ENCODE results near the gene IRX6. TPM values are rescaled to one million over a fixed set of nuclear protein-coding genes. Genes with fewer than 3 reads are reported as not detected.

IRX6 gene
- total RNA-seq, 1 experiment from 2014 or later, result not detected

- POLR2A ChIA-PET (ENCODE audit: unreplicated experiment), result no interaction called here
- no peaks in the 10 kb centered on the region for H4K20me1 ChIP-seq (ENCODE audit: insufficient read depth)
- intact Hi-C loops (cut with micrococcal nuclease; ENCODE audit: unreplicated experiment), result no loop called here
- H3F3A ChIP-seq (ENCODE audit: insufficient read depth, low read depth), result no peaks in the 10 kb centered on the region
- no TSS peak for BruUV-seq (replicated peaks)
- H3K36me3 ChIP-seq (ENCODE audit: low read depth), result no peaks in the 10 kb centered on the region
- DNase-seq, result no peak
- H3K79me2 ChIP-seq (ENCODE audit: low read depth), result no peaks in the 10 kb centered on the region
- no peaks in the 10 kb centered on the region for H3K27me3 ChIP-seq (ENCODE audit: insufficient read depth, low read depth)
- no peaks in the 10 kb centered on the region for H3K9me3 ChIP-seq (ENCODE audit: insufficient read depth, low read depth)
- H2AFZ ChIP-seq, result no peak overlapping the region
- no peak for TF ChIP-seq CTCF (conservative IDR thresholded peaks at IDR 0.05)
- TF ChIP-seq EZH2 (IDR thresholded peaks at IDR 0.05; ENCODE audit: low read depth), result no peak
- H3K4me2 ChIP-seq, result no peak overlapping the region
- no peak overlapping the region for H3K4me3 ChIP-seq
- CTCF ChIA-PET, result no interaction called here
- H3K27ac ChIP-seq, result no peak overlapping the region
- H3K9me2 ChIP-seq (ENCODE audit: insufficient read depth), result no peaks in the 10 kb centered on the region
- no peaks in the 10 kb centered on the region for H3K4me1 ChIP-seq (replicated peaks; ENCODE audit: insufficient read depth)
Observed at GRCh38 chr16:55359946-55360345, 35.9 kb downstream of the IRX6 start.

- no peaks in the 10 kb centered on the region for H3K27me3 ChIP-seq (ENCODE audit: insufficient read depth, low read depth)
- H3F3A ChIP-seq (ENCODE audit: insufficient read depth, low read depth), result no peaks in the 10 kb centered on the region
- H3K36me3 ChIP-seq (ENCODE audit: low read depth), result no peaks in the 10 kb centered on the region
- no peak overlapping the region for H2AFZ ChIP-seq
- no peak for TF ChIP-seq EZH2 (IDR thresholded peaks at IDR 0.05; ENCODE audit: low read depth)
- no peak for TF ChIP-seq CTCF (conservative IDR thresholded peaks at IDR 0.05)
- H3K27ac ChIP-seq, result no peak overlapping the region
- CTCF ChIA-PET, result no interaction called here
- H3K9me2 ChIP-seq (ENCODE audit: insufficient read depth), result no peaks in the 10 kb centered on the region
- H3K9me3 ChIP-seq (ENCODE audit: insufficient read depth, low read depth), result no peaks in the 10 kb centered on the region
- no TSS peak for BruUV-seq (replicated peaks)
- no peak overlapping the region for H3K4me3 ChIP-seq
- intact Hi-C loops (cut with micrococcal nuclease; ENCODE audit: unreplicated experiment), result no loop called here
- no peaks in the 10 kb centered on the region for H3K79me2 ChIP-seq (ENCODE audit: low read depth)
- no peak for DNase-seq
- H3K4me1 ChIP-seq (replicated peaks; ENCODE audit: insufficient read depth), result peaks cover 20% of the 10 kb centered on the region
- H3K4me2 ChIP-seq, result no peak overlapping the region
- H4K20me1 ChIP-seq (ENCODE audit: insufficient read depth), result no peaks in the 10 kb centered on the region
- POLR2A ChIA-PET (ENCODE audit: unreplicated experiment), result no interaction called here
Observed at GRCh38 chr16:55364811-55365210, 40.8 kb downstream of the IRX6 start.

- POLR2A ChIA-PET (ENCODE audit: unreplicated experiment), result no interaction called here
- no peaks in the 10 kb centered on the region for H3K9me3 ChIP-seq (ENCODE audit: insufficient read depth, low read depth)
- no peaks in the 10 kb centered on the region for H4K20me1 ChIP-seq (ENCODE audit: insufficient read depth)
- H3K4me3 ChIP-seq, result no peak overlapping the region
- intact Hi-C loops (cut with micrococcal nuclease; ENCODE audit: unreplicated experiment), result no loop called here
- no TSS peak for BruUV-seq (replicated peaks)
- no peaks in the 10 kb centered on the region for H3K36me3 ChIP-seq (ENCODE audit: low read depth)
- no peaks in the 10 kb centered on the region for H3K79me2 ChIP-seq (ENCODE audit: low read depth)
- no peak for DNase-seq
- H3K9me2 ChIP-seq (ENCODE audit: insufficient read depth), result no peaks in the 10 kb centered on the region
- peaks cover 20% of the 10 kb centered on the region for H3K4me1 ChIP-seq (replicated peaks; ENCODE audit: insufficient read depth)
- 0 out of 2 replicates have a peak overlapping the region, but pooled peaks have one; percentile 27 for H3K27ac ChIP-seq
- H3F3A ChIP-seq (ENCODE audit: insufficient read depth, low read depth), result no peaks in the 10 kb centered on the region
- CTCF ChIA-PET, result no interaction called here
- no peak for TF ChIP-seq CTCF (conservative IDR thresholded peaks at IDR 0.05)
- no peak for TF ChIP-seq EZH2 (IDR thresholded peaks at IDR 0.05; ENCODE audit: low read depth)
- no peak overlapping the region for H2AFZ ChIP-seq
- peak overlapping the region; percentile 48 for H3K4me2 ChIP-seq
- H3K27me3 ChIP-seq (ENCODE audit: insufficient read depth, low read depth), result no peaks in the 10 kb centered on the region
Observed at GRCh38 chr16:55367301-55367811, 43.4 kb downstream of the IRX6 start.

Measured in PC-9 (cell line).